ENCODE results near the gene HNRNPA1.
"Not testable (repeated sequence)": the region's sequence is repeated elsewhere in the genome, so short reads cannot be mapped to it uniquely, and the experiment has no call there.

Gene HNRNPA1

GRCh38 chr12:54261815-54262402, 18.6 kb upstream of the HNRNPA1 start:
- H3K4me3 Mint-ChIP-seq: no peak overlapping the region
- peaks cover 23% of the 10 kb centered on the region for H3K4me1 Mint-ChIP-seq
- H3K27me3 Mint-ChIP-seq: no peaks in the 10 kb centered on the region
- H3K36me3 Mint-ChIP-seq: peaks cover 9% of the 10 kb centered on the region
- no peak for ATAC-seq
- H3K27ac Mint-ChIP-seq: no peak overlapping the region
- no peaks in the 10 kb centered on the region for H3K9me3 Mint-ChIP-seq

DNA sequence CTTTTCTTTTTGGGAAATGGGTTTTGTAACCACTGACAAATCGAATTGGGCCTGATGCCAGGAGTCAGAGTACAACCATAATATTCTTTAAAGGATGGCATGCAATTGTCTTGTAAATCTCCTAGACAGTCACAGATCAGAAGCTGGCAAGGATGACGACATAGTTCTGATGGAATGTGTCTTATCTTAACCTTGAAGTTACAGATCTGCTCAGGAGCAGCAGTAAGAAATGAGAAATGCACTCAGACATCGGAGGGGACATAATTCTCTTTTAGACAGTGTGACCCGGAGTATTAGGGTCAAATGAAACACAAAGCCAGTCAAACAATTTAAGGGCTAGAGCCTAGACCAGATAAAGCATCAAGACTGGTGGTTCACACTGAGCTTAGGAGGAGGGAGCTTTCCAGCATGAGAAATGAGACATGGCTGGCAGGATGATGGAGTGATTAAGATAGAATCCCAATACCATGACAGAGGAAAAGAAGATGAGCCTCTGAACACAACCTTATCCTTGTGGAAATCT, 18.1 kb upstream of the HNRNPA1 start:
- H3K36me3 Mint-ChIP-seq: peaks cover 6% of the 10 kb centered on the region
- H3K4me3 Mint-ChIP-seq: no peak overlapping the region
- no peak for ATAC-seq
- no peaks in the 10 kb centered on the region for H3K9me3 Mint-ChIP-seq
- peaks cover 23% of the 10 kb centered on the region for H3K4me1 Mint-ChIP-seq
- H3K27me3 Mint-ChIP-seq: no peaks in the 10 kb centered on the region
- no peak overlapping the region for H3K27ac Mint-ChIP-seq

DNA sequence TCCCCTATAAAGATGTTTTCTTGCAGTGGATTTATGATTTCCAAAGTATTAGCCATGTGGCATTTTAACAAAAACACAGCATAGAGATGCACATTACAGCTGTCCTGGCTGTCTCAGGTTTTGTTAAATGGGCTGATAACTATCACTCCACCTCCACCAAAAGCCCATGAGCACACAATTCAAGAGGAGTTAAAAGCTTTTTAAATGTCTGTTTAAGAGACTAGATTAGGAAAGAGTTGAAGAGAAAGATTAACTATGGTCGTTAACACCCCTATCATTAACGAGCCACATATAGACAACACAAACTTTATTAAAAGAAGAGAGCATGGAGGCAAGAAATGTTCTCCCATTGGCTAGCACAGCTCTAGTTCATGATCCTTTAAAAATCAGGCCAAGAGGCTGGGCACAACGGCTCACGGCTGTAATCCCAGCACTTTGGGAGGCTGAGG, 15.1 kb upstream of the HNRNPA1 start:
- H3K4me1 Mint-ChIP-seq: peaks cover 11% of the 10 kb centered on the region
- no peaks in the 10 kb centered on the region for H3K9me3 Mint-ChIP-seq
- peaks cover 6% of the 10 kb centered on the region for H3K36me3 Mint-ChIP-seq
- H3K27ac Mint-ChIP-seq: no peak overlapping the region
- H3K27me3 Mint-ChIP-seq: no peaks in the 10 kb centered on the region
- no peak for ATAC-seq
- H3K4me3 Mint-ChIP-seq: no peak overlapping the region

- H3K27ac Mint-ChIP-seq: no peak overlapping the region
- no peak overlapping the region for H3K4me3 Mint-ChIP-seq
- peaks cover 9% of the 10 kb centered on the region for H3K4me1 Mint-ChIP-seq
- H3K9me3 Mint-ChIP-seq: no peaks in the 10 kb centered on the region
- ATAC-seq: no peak
- peaks cover 6% of the 10 kb centered on the region for H3K36me3 Mint-ChIP-seq
- no peaks in the 10 kb centered on the region for H3K27me3 Mint-ChIP-seq
These were observed 13.7 kb upstream of the HNRNPA1 start for GRCh38 chr12:54266852-54267251.

- H3K27ac Mint-ChIP-seq: no peak overlapping the region
- H3K4me1 Mint-ChIP-seq: peaks cover 9% of the 10 kb centered on the region
- no peaks in the 10 kb centered on the region for H3K27me3 Mint-ChIP-seq
- no peaks in the 10 kb centered on the region for H3K9me3 Mint-ChIP-seq
- H3K36me3 Mint-ChIP-seq: peaks cover 13% of the 10 kb centered on the region
- ATAC-seq: no peak
- no peak overlapping the region for H3K4me3 Mint-ChIP-seq
These were observed 10.2 kb upstream of the HNRNPA1 start for GRCh38 chr12:54270345-54270744.

DNA sequence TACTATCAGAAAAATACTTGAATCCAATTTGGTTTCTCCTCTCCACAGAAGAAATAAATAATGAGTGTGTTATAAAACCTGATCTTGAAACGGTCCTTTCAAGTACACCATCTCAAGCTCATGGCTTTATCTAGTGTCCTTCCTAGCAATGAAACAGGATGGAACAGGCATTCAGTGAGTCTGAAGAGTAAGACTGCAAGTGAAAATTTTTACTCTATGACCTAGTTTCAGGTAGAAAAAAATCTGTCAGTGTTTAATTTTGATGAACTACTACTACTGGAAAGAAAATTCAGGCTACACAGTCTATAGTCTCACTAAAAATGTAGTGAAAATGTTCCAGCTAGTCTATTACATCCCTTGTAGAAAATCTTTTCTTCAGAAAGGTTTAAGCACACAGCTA, 8.3 kb upstream of the HNRNPA1 start:
- Mint-ChIP-seq H3K36me3 (peaks cover 9% of the 10 kb centered on the region), H3K27me3 (no peaks in the 10 kb centered on the region), H3K9me3 (no peaks in the 10 kb centered on the region), H3K4me1 (peaks cover 16% of the 10 kb centered on the region), H3K27ac (no peak overlapping the region), H3K4me3 (no peak overlapping the region)
- ATAC-seq: no peak

- no peaks in the 10 kb centered on the region for H3K9me3 Mint-ChIP-seq
- H3K36me3 Mint-ChIP-seq: peaks cover 9% of the 10 kb centered on the region
- H3K4me3 Mint-ChIP-seq: no peak overlapping the region
- no peak for ATAC-seq
- H3K4me1 Mint-ChIP-seq: peaks cover 28% of the 10 kb centered on the region
- no peak overlapping the region for H3K27ac Mint-ChIP-seq
- H3K27me3 Mint-ChIP-seq: no peaks in the 10 kb centered on the region
These were observed 6.5 kb upstream of the HNRNPA1 start for GRCh38 chr12:54273981-54274380.

- no peak overlapping the region for H3K4me3 Mint-ChIP-seq
- peaks cover 29% of the 10 kb centered on the region for H3K4me1 Mint-ChIP-seq
- no peaks in the 10 kb centered on the region for H3K9me3 Mint-ChIP-seq
- H3K36me3 Mint-ChIP-seq: peaks cover 9% of the 10 kb centered on the region
- no peak for ATAC-seq
- no peak overlapping the region for H3K27ac Mint-ChIP-seq
- H3K27me3 Mint-ChIP-seq: no peaks in the 10 kb centered on the region
These were observed 4.2 kb upstream of the HNRNPA1 start for GRCh38 chr12:54276368-54276767.

- Mint-ChIP-seq H3K4me1 (peaks cover 44% of the 10 kb centered on the region), H3K27me3 (no peaks in the 10 kb centered on the region), H3K4me3 (no peak overlapping the region)
These were observed 2.7 kb upstream of the HNRNPA1 start for GRCh38 chr12:54277823-54278276.

GRCh38 chr12:54279227-54279631, 1.3 kb upstream of the HNRNPA1 start:
- Mint-ChIP-seq H3K27me3 (no peaks in the 10 kb centered on the region), H3K4me1 (peaks cover 56% of the 10 kb centered on the region), H3K4me3 (no peak overlapping the region), H3K27ac (no peak overlapping the region), H3K36me3 (no peaks in the 10 kb centered on the region), H3K9me3 (no peaks in the 10 kb centered on the region)
- ATAC-seq: no peak

More at GRCh38 chr12:54277823-54278276, 2.7 kb upstream of the HNRNPA1 start:
- no peak overlapping the region for H3K27ac Mint-ChIP-seq
- ATAC-seq: no peak
- no peaks in the 10 kb centered on the region for H3K9me3 Mint-ChIP-seq
- peaks cover 9% of the 10 kb centered on the region for H3K36me3 Mint-ChIP-seq

DNA sequence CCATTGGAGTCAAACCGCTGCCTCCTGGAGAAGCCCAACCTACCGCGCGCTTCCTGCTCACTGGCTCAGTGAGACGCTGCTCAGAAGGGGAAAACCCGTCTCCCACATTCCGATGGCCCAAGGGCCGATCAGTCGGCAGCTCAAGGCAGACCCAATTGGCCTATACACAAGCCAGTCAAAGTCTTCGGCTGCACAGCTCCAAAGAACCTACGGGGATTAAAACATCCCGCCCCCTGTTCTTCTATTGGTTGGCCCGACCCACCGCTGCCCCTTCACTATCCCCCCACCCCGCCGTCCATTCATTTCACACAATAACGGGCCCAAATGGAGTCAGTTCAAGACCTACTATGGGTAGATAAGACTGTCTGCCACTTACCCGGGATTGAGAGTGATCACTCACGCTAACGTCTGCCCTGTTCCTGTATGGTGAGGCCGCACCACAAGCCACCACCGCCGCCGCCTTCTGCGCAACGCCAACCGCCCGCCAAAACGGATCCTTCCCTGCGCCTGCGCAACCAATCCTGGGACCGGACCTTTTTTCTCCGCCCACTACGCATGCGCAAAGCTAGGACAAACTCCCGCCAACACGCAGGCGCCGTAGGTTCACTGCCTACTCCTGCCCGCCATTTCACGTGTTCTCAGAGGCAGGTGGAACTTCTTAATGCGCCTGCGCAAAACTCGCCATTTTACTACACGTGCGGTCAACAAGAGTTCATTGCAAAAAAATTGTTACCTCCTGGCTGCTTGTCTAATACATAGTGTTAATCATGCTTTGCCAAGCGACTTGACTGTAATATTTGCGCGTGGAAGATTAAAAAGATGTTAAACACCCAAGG, 676 bp upstream of the HNRNPA1 start, which contains the start of gene CBX5:
Gene CBX5, minus strand, starts transcription at position 491 of the 836 bp plus-strand sequence. CDS start 22,472 bp downstream, outside the sequence.
- peak; percentile 91 for ATAC-seq
- no peak within 1 kb of the TSS for H3K27ac Mint-ChIP-seq
- H3K4me1 Mint-ChIP-seq: peaks cover 56% of the 10 kb centered on the region
- H3K4me3 Mint-ChIP-seq: no peak within 1 kb of the TSS
- H3K27me3 Mint-ChIP-seq: no peaks in the 10 kb centered on the region
- H3K36me3 Mint-ChIP-seq: no peaks in the 10 kb centered on the region
- H3K9me3 Mint-ChIP-seq: no peaks in the 10 kb centered on the region

- H3K4me1 Mint-ChIP-seq: peaks cover 58% of the 10 kb centered on the region
- H3K27me3 Mint-ChIP-seq, H3K36me3 Mint-ChIP-seq, H3K9me3 Mint-ChIP-seq, H3K4me3 Mint-ChIP-seq, ATAC-seq, H3K27ac Mint-ChIP-seq: not testable (repeated sequence)
These were observed 724 bp downstream of the HNRNPA1 start for GRCh38 chr12:54281261-54281638.

DNA sequence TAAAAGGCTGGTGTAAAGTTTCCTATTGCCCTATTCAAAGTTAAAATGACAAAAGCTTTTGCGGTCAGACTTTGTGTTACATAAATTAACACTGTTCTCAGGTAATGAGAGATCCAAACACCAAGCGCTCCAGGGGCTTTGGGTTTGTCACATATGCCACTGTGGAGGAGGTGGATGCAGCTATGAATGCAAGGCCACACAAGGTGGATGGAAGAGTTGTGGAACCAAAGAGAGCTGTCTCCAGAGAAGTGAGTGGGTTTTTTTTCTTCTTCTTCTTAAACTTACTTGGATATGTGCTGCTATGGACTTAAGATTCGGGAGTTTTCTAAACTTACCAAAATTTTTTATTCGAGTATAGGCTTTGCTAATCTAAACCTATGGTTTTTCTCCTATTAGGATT, 1.2 kb downstream of the HNRNPA1 start:
- not testable (repeated sequence) for H3K27ac Mint-ChIP-seq, H3K4me3 Mint-ChIP-seq, H3K27me3 Mint-ChIP-seq, ATAC-seq, H3K9me3 Mint-ChIP-seq
- H3K36me3 Mint-ChIP-seq: peaks cover 14% of the 10 kb centered on the region
- peaks cover 57% of the 10 kb centered on the region for H3K4me1 Mint-ChIP-seq

DNA sequence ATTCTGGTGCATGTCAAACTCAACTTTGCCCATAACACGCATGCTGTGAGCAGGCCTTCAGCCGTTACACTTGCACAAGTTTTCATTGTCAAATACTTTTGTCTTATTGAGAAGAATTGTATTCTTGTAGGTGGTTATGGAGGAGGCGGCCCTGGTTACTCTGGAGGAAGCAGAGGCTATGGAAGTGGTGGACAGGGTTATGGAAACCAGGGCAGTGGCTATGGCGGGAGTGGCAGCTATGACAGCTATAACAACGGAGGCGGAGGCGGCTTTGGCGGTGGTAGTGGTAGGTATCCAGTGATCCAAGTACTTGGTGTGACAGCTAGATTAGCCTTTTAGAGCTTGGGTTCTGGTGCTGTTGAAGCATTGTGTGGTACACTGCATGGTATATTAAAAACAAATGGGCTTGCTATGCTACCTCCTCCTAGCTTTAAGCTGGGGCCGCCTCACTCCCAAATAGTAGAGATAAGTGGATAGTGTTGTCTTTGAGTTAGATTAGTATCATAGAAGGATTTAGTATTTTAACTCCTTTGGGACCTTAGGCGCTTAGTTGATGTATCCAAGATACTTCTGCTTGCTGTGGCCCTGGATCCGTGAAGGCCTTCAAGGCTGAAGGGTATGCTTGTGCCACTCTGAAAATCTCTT, 2.5 kb downstream of the HNRNPA1 start:
- H3K4me1 Mint-ChIP-seq: peaks cover 57% of the 10 kb centered on the region
- H3K9me3 Mint-ChIP-seq: no peaks in the 10 kb centered on the region

DNA sequence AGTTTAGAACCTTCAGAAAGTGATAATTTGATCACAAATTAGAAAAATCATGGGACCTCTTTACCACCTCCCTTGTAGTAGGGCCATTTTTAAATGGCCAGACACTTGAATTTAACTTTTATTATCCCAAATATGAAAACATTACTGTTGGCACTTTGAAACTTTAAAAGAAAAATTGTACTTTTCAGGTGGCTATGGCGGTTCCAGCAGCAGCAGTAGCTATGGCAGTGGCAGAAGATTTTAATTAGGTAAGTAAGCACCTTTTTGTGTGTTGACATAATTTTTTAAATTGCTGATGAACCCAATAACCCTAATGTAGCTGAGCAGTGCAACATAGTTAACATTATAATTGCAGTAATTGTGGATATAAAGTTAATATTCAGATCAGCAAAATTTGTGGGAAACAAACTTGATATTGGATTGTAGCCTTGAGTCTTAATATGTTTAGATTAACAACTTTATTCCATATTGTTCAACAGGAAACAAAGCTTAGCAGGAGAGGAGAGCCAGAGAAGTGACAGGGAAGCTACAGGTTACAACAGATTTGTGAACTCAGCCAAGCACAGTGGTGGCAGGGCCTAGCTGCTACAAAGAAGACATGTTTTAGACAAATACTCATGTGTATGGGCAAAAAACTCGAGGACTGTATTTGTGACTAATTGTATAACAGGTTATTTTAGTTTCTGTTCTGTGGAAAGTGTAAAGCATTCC, 3.7 kb downstream of the HNRNPA1 start:
- not testable (repeated sequence) for H3K27ac Mint-ChIP-seq, H3K9me3 Mint-ChIP-seq, H3K4me3 Mint-ChIP-seq, H3K27me3 Mint-ChIP-seq, ATAC-seq
- H3K36me3 Mint-ChIP-seq: peaks cover 26% of the 10 kb centered on the region
- H3K4me1 Mint-ChIP-seq: peaks cover 60% of the 10 kb centered on the region

More for the DNA sequence above, 2.5 kb downstream of the HNRNPA1 start:
- no peak for ATAC-seq
- H3K4me3 Mint-ChIP-seq: no peak overlapping the region
- H3K36me3 Mint-ChIP-seq: peaks cover 26% of the 10 kb centered on the region
- H3K27me3 Mint-ChIP-seq: no peaks in the 10 kb centered on the region
- no peak overlapping the region for H3K27ac Mint-ChIP-seq

Measured in stimulated activated memory B cell treated with anti-CD40 and anti-IgM and Interleukin-4, amounts not matched to agents 10 μg/mL and 1 μg/mL and 100 μg/mL, for 72 hours (primary cell).